K562 (cell line): ENCODE measurements around the gene THAP11. TPM values are rescaled to one million over a fixed set of nuclear protein-coding genes. Genes with fewer than 3 reads are reported as not detected.
A peak's percentile ranks its signal among the peaks of the same experiment; 100 is the strongest.

Experiments used
- ATAC-seq: fragments of 200-7000 bp; cut with Tn5 transposase; 3 replicates; pipeline ENCODE4 v1.9.1; 2020; ENCODE audit warnings: moderate library complexity
- BruUV-seq: library from RNA; stranded (reverse); fragments of 400-500 nt; replicated peaks from 2 replicates; lab custom pipeline; 2021; lab: Mats Ljungman, UMichigan
- CTCF ChIA-PET: fragments of 300-600 bp; formaldehyde crosslinking; extraction: SDS; loops from one replicate; lab custom pipeline; 2021; ENCODE audit warnings: low intra/inter-chr PET ratio; lab: Yijun Ruan, JAX
- POLR2A ChIA-PET: fragments of 300-600, 350-650 bp; sonication (Branson Sonifier 250); formaldehyde crosslinking; extraction: SDS; loops from one replicate; lab custom pipeline; 2021; ENCODE audit warnings: antibody characterized with exemption, inconsistent platforms; lab: Yijun Ruan, JAX
- DNase-seq, 4 experiments: peaks; one replicate each; pipeline versions ENCODE4 v3.0.0 to v3.0.0-alpha.2; 2011 to 2018; ENCODE audit warnings: low spot score in 3 of 4, mixed read lengths in 3 of 4; ENCODE audit errors: extremely low read depth in 1 of 4
- FAIRE-seq: peaks from 2 replicates; lab custom pipeline; 2011; peaks lifted over from hg19 to GRCh38; lab: Jason Lieb, UNC
- H2AFZ ChIP-seq: 2 replicates; pipeline ENCODE4 v1.6.0; 2011; ENCODE audit warnings: low read depth, low read length, control low read depth, inconsistent platforms
- H3K27ac ChIP-seq: fragments of 200-600 bp; 3 replicates; pipeline ENCODE4 v1.8.0; 2011; ENCODE audit warnings: low read depth, mild to moderate bottlenecking, control low read depth, inconsistent platforms, low read length, moderate library complexity, mixed read lengths; ENCODE audit errors: extremely low read depth
- H3K27me3 ChIP-seq, 2 experiments: fragments of 300-600 bp in 1 of 2; 2 replicates in 1 of 2; 3 replicates in 1 of 2; pipeline versions ENCODE4 v1.6.0 to v1.8.0; 2011; ENCODE audit warnings: inconsistent platforms in 2 of 2, low read length in 2 of 2, mild to moderate bottlenecking in 1 of 2, mixed read lengths in 1 of 2, moderate library complexity in 1 of 2; ENCODE audit not compliant: control insufficient read depth in 2 of 2, insufficient read depth in 2 of 2
- H3K36me3 ChIP-seq: fragments of 300-600 bp; 3 replicates; pipeline ENCODE4 v1.8.0; 2011; ENCODE audit warnings: mild to moderate bottlenecking, low read length, inconsistent platforms; ENCODE audit not compliant: control insufficient read depth, insufficient read depth
- H3K4me1 ChIP-seq, 2 experiments: fragments of 200-600 bp in 1 of 2; replicated peaks in 1 of 2; 2 replicates in 1 of 2; 3 replicates in 1 of 2; pipeline versions ENCODE4 v1.5.1 to v1.8.0; 2011; ENCODE audit warnings: inconsistent platforms in 2 of 2, low read length in 2 of 2, mild to moderate bottlenecking in 1 of 2, mixed read lengths in 1 of 2, moderate library complexity in 1 of 2; ENCODE audit not compliant: control insufficient read depth in 2 of 2, insufficient read depth in 2 of 2
- H3K4me2 ChIP-seq: 2 replicates; pipeline ENCODE4 v1.6.1; 2011; ENCODE audit warnings: low read length, control low read depth, inconsistent platforms, mixed read lengths; ENCODE audit not compliant: insufficient read depth
- H3K4me3 ChIP-seq: fragments of 200-600 bp; sonication (generic), shearing (Covaris generic); 2 replicates; pipeline ENCODE4 v1.5.1; 2016; ENCODE audit warnings: control low read depth, inconsistent platforms
- H3K79me2 ChIP-seq: fragments of 200-600 bp; 3 replicates; pipeline ENCODE4 v1.8.0; 2011; ENCODE audit warnings: low read length, inconsistent platforms; ENCODE audit not compliant: control insufficient read depth, insufficient read depth
- H3K9ac ChIP-seq, 2 experiments: 2 replicates each; pipeline versions ENCODE4 v1.6.0 to v1.6.1; 2011; ENCODE audit warnings: low read depth in 2 of 2, low read length in 2 of 2, control low read depth in 1 of 2, inconsistent platforms in 1 of 2, mild to moderate bottlenecking in 1 of 2, mixed read lengths in 1 of 2; ENCODE audit not compliant: insufficient read depth in 1 of 2
- H3K9me1 ChIP-seq: one replicate; pipeline ENCODE4 v1.6.0; 2011; ENCODE audit warnings: inconsistent platforms, mild to moderate bottlenecking, low read length, moderate library complexity; ENCODE audit not compliant: control insufficient read depth, insufficient read depth
- H3K9me3 ChIP-seq: replicated peaks from 2 replicates; pipeline ENCODE4 v1.5.1; 2011; ENCODE audit warnings: low read depth, low read length, inconsistent platforms; ENCODE audit not compliant: control insufficient read depth, insufficient read depth
- H4K20me1 ChIP-seq: replicated peaks from 2 replicates; pipeline ENCODE4 v1.6.1; 2011; ENCODE audit warnings: low read length, inconsistent platforms, mixed read lengths; ENCODE audit not compliant: control insufficient read depth, insufficient read depth
- CBX5 ChIP-seq: IDR thresholded peaks from 2 replicates; pipeline ENCODE4 v1.6.1; 2014; ENCODE audit warnings: low read depth, borderline replicate concordance
- GTF2A2 ChIP-seq: IDR thresholded peaks from 2 replicates; pipeline ENCODE4 v1.6.1; 2016; ENCODE audit warnings: mild to moderate bottlenecking, missing genetic modification characterization, missing compliant biosample characterization
- HEY1 ChIP-seq: fragments of 250-450 bp; sonication (Bioruptor Pico); IDR thresholded peaks from 2 replicates; pipeline ENCODE4 v1.5.0; 2020; ENCODE audit warnings: mild to moderate bottlenecking, moderate library complexity, borderline replicate concordance
- NCOA1 ChIP-seq: fragments of 450-650 bp; IDR thresholded peaks from 2 replicates; pipeline ENCODE4 v1.6.1; 2016; ENCODE audit warnings: low read depth
- RCOR1 ChIP-seq, 2 experiments: IDR thresholded peaks; 2 replicates each; pipeline ENCODE4 v1.6.1; 2012; ENCODE audit warnings: low read depth in 2 of 2, low read length in 2 of 2, borderline replicate concordance in 1 of 2, improper control_type of control experiment in 1 of 2
- SP2 ChIP-seq: IDR thresholded peaks from 2 replicates; pipeline ENCODE4 v1.6.1; 2011; ENCODE audit warnings: mild to moderate bottlenecking, low read depth, low read length, moderate library complexity; ENCODE audit not compliant: poor library complexity, severe bottlenecking; ENCODE audit errors: extremely low read depth
- UBTF ChIP-seq, 2 experiments: IDR thresholded peaks; 2 replicates each; pipeline ENCODE4 v1.6.1; 2012; ENCODE audit warnings: improper control_type of control experiment in 2 of 2, low read depth in 2 of 2, low read length in 2 of 2, borderline replicate concordance in 1 of 2
- XRCC4 ChIP-seq: IDR thresholded peaks from one replicate; pipeline ENCODE4 v1.6.1; 2011; ENCODE audit not compliant: insufficient read depth, insufficient read length; ENCODE audit errors: extremely low read depth
- ZFP1 ChIP-seq: fragments of 450-650 bp; formaldehyde crosslinking; IDR thresholded peaks from 2 replicates; pipeline ENCODE4 v1.4.0; 2020; ENCODE audit warnings: mild to moderate bottlenecking, mixed read lengths
- ZNF184 ChIP-seq: sonication (generic); formaldehyde crosslinking; IDR thresholded peaks from 2 replicates; pipeline ENCODE4 v1.5.0; 2020; ENCODE audit warnings: missing genetic modification reagents
- ZNF197 ChIP-seq: fragments of 200-800 bp; sonication (Bioruptor generic); IDR thresholded peaks from 2 replicates; pipeline ENCODE4 v1.6.1; 2016; ENCODE audit warnings: low read depth, missing genetic modification characterization, missing compliant biosample characterization
- ZNF609 ChIP-seq: sonication (generic); formaldehyde crosslinking; IDR thresholded peaks from 2 replicates; pipeline ENCODE4 v1.8.1; 2023; ENCODE audit warnings: missing genetic modification reagents, mild to moderate bottlenecking, borderline replicate concordance
- ZNF766 ChIP-seq: fragments of 200-800 bp; sonication (Bioruptor generic); conservative IDR thresholded peaks from 2 replicates; pipeline ENCODE4 v1.6.1; 2016; ENCODE audit warnings: missing genetic modification characterization, missing compliant biosample characterization
- WGBS: fragments of 100-300 bp; shearing (Covaris generic); methylation state at CpG from one replicate; pipeline ENCODE4 v1.1.6; 2016; ENCODE audit warnings: low coverage, mixed read lengths; ENCODE audit not compliant: insufficient coverage; ENCODE audit errors: missing lambda C conversion rate; 5-methylcytosine and 5-hydroxymethylcytosine counted together
- in situ Hi-C: fragments of 300-500 bp; cut with MboI; formaldehyde crosslinking; loops from 4 replicates; pipeline ENCODE4 v1.15.0; 2018; ENCODE audit warnings: inconsistent platforms, mixed read lengths
- intact Hi-C: fragments of 100-400 bp; cut with micrococcal nuclease; formaldehyde crosslinking; loops from 2 replicates; pipeline ENCODE4 v1.14.2; 2022
- polyA plus RNA-seq, 8 experiments: library from polyadenylated mRNA; depleted of rRNA in 4 of 8; stranded (reverse) in 5 of 8; unstranded in 3 of 8; fragments of >200 nt; fragmentation: Nextera tagmentation in 2 of 8; fragmentation: Illumina TruSeq in 1 of 8; extraction: Ambion mirVana in 2 of 8; extraction: Trizol in 1 of 8; gene quantifications; 2 replicates each; pipeline versions ENCODE4 v1.2.1 to v1.2.3, GENCODE V29; 2011 to 2014; ENCODE audit warnings: inconsistent platforms in 1 of 8, missing spikeins in 1 of 8
- total RNA-seq, 7 experiments: library from RNA; depleted of rRNA in 6 of 7; stranded (reverse); fragments of >200 nt in 6 of 7; fragmentation: Illumina TruSeq in 2 of 7; extraction: Trizol in 2 of 7; gene quantifications; 2 replicates each; pipeline versions ENCODE4 v1.2.1 to v1.2.3, GENCODE V29; 2011 to 2021; ENCODE audit warnings: low replicate concordance in 1 of 7

The THAP11 gene
- total and polyA plus RNA-seq, 9 of the 15 experiments (the other 6 are each of a cell fraction or from before 2014, with no cell fraction given), result 2.4 to 31.6 (median 21.4) TPM

GRCh38 chr16:67845291-67846062, 3.4 kb downstream of the THAP11 start:
- DNase-seq, result peak in 1 of 4 experiments; percentile 20
- peak overlapping the region; percentile 94; a peak in 3 of 4 replicates for H3K9ac ChIP-seq
- ChIA-PET POLR2A (interaction anchor here (0.6 to 2.7 kb wide), 15 partner anchors 10 to 383 kb away, joined by 3 to 10 read pairs (median 4); partner anchors contain the start of genes NFATC3 and PARD6A), CTCF (no interaction called here)
- no TSS peak for BruUV-seq
- intact Hi-C loops (loop anchor here (2.0 kb wide), 1 partner anchor 47 kb away; the partner anchor contains the start of gene PSKH1), in situ Hi-C loops (no loop called here)
- H3K36me3 ChIP-seq, result peaks cover 27% of the 10 kb centered on the region
- peaks cover 37 to 57% of the 10 kb centered on the region in 2 experiments for H3K4me1 ChIP-seq
- peak overlapping the region; percentile 81; the same call in 1 of the 2 replicates for H2AFZ ChIP-seq
- no peaks in the 10 kb centered on the region for H3K27me3 ChIP-seq
- no peaks in the 10 kb centered on the region for H3K9me3 ChIP-seq
- WGBS, result 37% methylated on average over 5 of the region's 5 CpGs
- peaks cover 4% of the 10 kb centered on the region for H3K9me1 ChIP-seq
- peak overlapping the region; percentile 84 for H3K4me2 ChIP-seq
- TF ChIP-seq ZNF609 (CRISPR knock-in tag) (no peak), XRCC4 (no peak), UBTF (IDR thresholded peaks at IDR 0.05; ENCODE audit: borderline replicate concordance in 1 of 2, low read depth in 2 of 2, low read length in 2 of 2) (no peak), SP2 (no peak), CBX5 (no peak), RCOR1 (IDR thresholded peaks at IDR 0.05; ENCODE audit: borderline replicate concordance in 1 of 2, low read depth in 2 of 2, low read length in 2 of 2) (no peak), NCOA1 (no peak), HEY1 (no peak), GTF2A2 (tag) (no peak), ZFP1 (CRISPR knock-in tag) (no peak), ZNF197 (CRISPR knock-in tag) (no peak), ZNF766 (CRISPR knock-in tag) (no peak), ZNF184 (CRISPR knock-in tag) (no peak)
- H3K27ac ChIP-seq, result peak overlapping the region; percentile 77
- FAIRE-seq, result peak; percentile 11
- H3K79me2 ChIP-seq, result peaks cover 76% of the 10 kb centered on the region
- no peak for ATAC-seq
- H3K4me3 ChIP-seq, result peak overlapping the region; percentile 99
- H4K20me1 ChIP-seq, result no peaks in the 10 kb centered on the region; the same call in 1 of the 2 replicates
